Prostate gland (tissue), 2 donors: ENCODE results near the gene TSGA10. TPM values are rescaled to one million over a fixed set of nuclear protein-coding genes. Genes with fewer than 3 reads are reported as not detected.
A peak's percentile ranks its signal among the peaks of the same experiment; 100 is the strongest.

Experiments used
- DNase-seq: peaks from one replicate; pipeline ENCODE4 v3.0.0-alpha.2; 2019; ENCODE audit warnings: low spot score
- H3K27ac ChIP-seq, 2 donors: fragments of 200-600 bp; sonication (generic); 2 replicates each; pipeline ENCODE4 v1.5.1; 2017 to 2019
- H3K27me3 ChIP-seq: fragments of 200-600 bp; sonication (generic); replicated peaks from 2 replicates; pipeline ENCODE4 v1.5.1; 2019; ENCODE audit not compliant: insufficient read depth
- H3K36me3 ChIP-seq, 2 donors: fragments of 200-600 bp; sonication (generic); 1 replicate in 1 of 2; 2 replicates in 1 of 2; pipeline versions ENCODE4 v1.5.1 to v1.8.1; 2017 to 2019
- H3K4me1 ChIP-seq: fragments of 200-600 bp; sonication (generic); replicated peaks from 2 replicates; pipeline ENCODE4 v1.5.1; 2019
- H3K4me3 ChIP-seq, 2 donors: fragments of 200-600 bp; sonication (generic); 2 replicates each; pipeline ENCODE4 v1.5.1; 2017 to 2019
- H3K9me3 ChIP-seq: fragments of 200-600 bp; sonication (generic); 2 replicates; pipeline ENCODE4 v1.5.1; 2017
- CTCF ChIP-seq, 4 experiments: fragments of 200-600 bp in 2 of 4; fragments of 450-650 bp in 2 of 4; sonication (generic) in 2 of 4; IDR thresholded peaks; 1 replicate in 3 of 4; 2 replicates in 1 of 4; pipeline ENCODE4 v1.5.1; 2016 to 2019; ENCODE audit warnings: antibody characterized with exemption in 4 of 4, mild to moderate bottlenecking in 2 of 4, moderate library complexity in 2 of 4
- POLR2A ChIP-seq: fragments of 450-650 bp; IDR thresholded peaks from one replicate; pipeline ENCODE4 v1.6.1; 2016; ENCODE audit warnings: antibody characterized with exemption, mild to moderate bottlenecking
- POLR2AphosphoS5 ChIP-seq: sonication (generic); formaldehyde crosslinking; IDR thresholded peaks from one replicate; pipeline ENCODE4 v1.6.1; 2017; ENCODE audit warnings: antibody characterized with exemption
- WGBS: methylation state at CpG from one replicate; pipeline ENCODE4 v1.1.5; 2018; 5-methylcytosine and 5-hydroxymethylcytosine counted together
- intact Hi-C: fragments of 100-400 bp; cut with DNase I; formaldehyde crosslinking; loops from one replicate; pipeline ENCODE4 v1.14.2; 2022
- total RNA-seq, 2 donors: library from RNA; depleted of rRNA; stranded (reverse); fragments of >200 nt; gene quantifications; one replicate each; pipeline ENCODE4 v1.1.0, GENCODE V29; 2016

TSGA10 gene
- total RNA-seq, 2 donors from 2014 or later, result 19.0 to 26.5 TPM

GRCh38 chr2:99156891-99157290, 2.1 kb upstream of the TSGA10 start:
- WGBS, result 76% methylated on average over 1 of the region's 1 CpG
- Histone ChIP-seq H3K27me3 (no peaks in the 10 kb centered on the region), H3K4me1 (peaks cover 8% of the 10 kb centered on the region), H3K36me3 (no peaks in the 10 kb centered on the region), H3K4me3 (no peak overlapping the region), H3K9me3 (no peaks in the 10 kb centered on the region), H3K27ac (no peak overlapping the region)
- TF ChIP-seq POLR2AphosphoS5, result no peak
- TF ChIP-seq CTCF (IDR thresholded peaks at IDR 0.05), result no peak
- intact Hi-C loops, result no loop called here
- DNase-seq, result no peak

- DNase-seq, result no peak
- peak overlapping the region; percentile 64 to 74 for H3K4me3 ChIP-seq
- TF ChIP-seq POLR2AphosphoS5 (no peak), POLR2A (no peak), CTCF (IDR thresholded peaks at IDR 0.05) (no peak)
Measured at GRCh38 chr2:99153921-99154604, 679 bp downstream of the TSGA10 start.

GRCh38 chr2:99152199-99152895, 2.4 kb downstream of the TSGA10 start:
- 75% methylated on average over 7 of the region's 7 CpGs for WGBS
- Histone ChIP-seq H3K4me3 (no peak overlapping the region), H3K27ac (no peak overlapping the region), H3K36me3 (no peaks in the 10 kb centered on the region), H3K4me1 (peaks cover 7% of the 10 kb centered on the region), H3K9me3 (no peaks in the 10 kb centered on the region), H3K27me3 (no peaks in the 10 kb centered on the region)
- DNase-seq, result no peak
- TF ChIP-seq POLR2AphosphoS5, result no peak
- TF ChIP-seq CTCF (IDR thresholded peaks at IDR 0.05), result no peak
- TF ChIP-seq POLR2A, result no peak
- intact Hi-C loops, result no loop called here

More at GRCh38 chr2:99153921-99154604, 679 bp downstream of the TSGA10 start:
- no peaks in the 10 kb centered on the region for H3K27me3 ChIP-seq
- 36% methylated on average over 12 of the region's 12 CpGs for WGBS
- peak overlapping the region; percentile 88 to 90 for H3K27ac ChIP-seq
- H3K36me3 ChIP-seq, result no peaks in the 10 kb centered on the region
- H3K4me1 ChIP-seq, result peaks cover 8% of the 10 kb centered on the region
- intact Hi-C loops, result no loop called here
- no peaks in the 10 kb centered on the region for H3K9me3 ChIP-seq

- Histone ChIP-seq H3K27me3 (no peaks in the 10 kb centered on the region), H3K27ac (no peak overlapping the region), H3K4me1 (peaks cover under 1% of the 10 kb centered on the region), H3K36me3 (no peaks in the 10 kb centered on the region), H3K9me3 (no peaks in the 10 kb centered on the region), H3K4me3 (no peak overlapping the region)
- DNase-seq, result no peak
- WGBS, result 74% methylated on average over 1 of the region's 1 CpG
- intact Hi-C loops, result no loop called here
- no peak for TF ChIP-seq POLR2AphosphoS5
- no peak for TF ChIP-seq CTCF (IDR thresholded peaks at IDR 0.05)
- no peak for TF ChIP-seq POLR2A
Measured at GRCh38 chr2:99150706-99151105, 4.0 kb downstream of the TSGA10 start.
